Measurements from ENCODE around the gene SMURF1. TPM values are rescaled to one million over a fixed set of nuclear protein-coding genes. Genes with fewer than 3 reads are reported as not detected.

The SMURF1 gene
- total RNA-seq, 1 experiment from 2014 or later = 30.2 TPM

GRCh38 chr7:99098286-99098823 lies 45.6 kb downstream of the SMURF1 start:
- H3K27me3 ChIP-seq (ENCODE audit: low read length) = no peaks in the 10 kb centered on the region
- ChIA-PET CTCF (interaction anchor here (0.5 kb wide), 1 partner anchor 17 kb away, joined by 3 read pairs; no protein-coding TSS in a partner anchor), POLR2A (ENCODE audit: unreplicated experiment) (no interaction called here)
- peak overlapping the region; percentile 33; the same call in 1 of the 2 replicates for H3K4me2 ChIP-seq (ENCODE audit: low read length)
- BruUV-seq (replicated peaks) = no TSS peak
- no peak overlapping the region for H3K4me3 ChIP-seq (ENCODE audit: low read length)
- H3K79me2 ChIP-seq (ENCODE audit: low read length) = peaks cover 97% of the 10 kb centered on the region
- H3K4me1 ChIP-seq (ENCODE audit: insufficient read depth, low read length) = peaks cover 35% of the 10 kb centered on the region
- H2AFZ ChIP-seq (ENCODE audit: low read length) = no peak overlapping the region
- DNase-seq (no peak), ATAC-seq (no peak)
- H3K36me3 ChIP-seq (ENCODE audit: low read depth, low read length) = peaks cover 6% of the 10 kb centered on the region; the same call in 1 of the 2 replicates
- peaks cover 43% of the 10 kb centered on the region for H4K20me1 ChIP-seq (ENCODE audit: low read length)
- H3K9ac ChIP-seq (ENCODE audit: low read length) = no peak overlapping the region
- no peak overlapping the region for H3K27ac ChIP-seq (ENCODE audit: low read length)
- TF ChIP-seq EZH2 (IDR thresholded peaks at IDR 0.05; ENCODE audit: low read length, unreplicated experiment) = no peak
- no peak for TF ChIP-seq EZH2phosphoT487 (IDR thresholded peaks at IDR 0.05; ENCODE audit: borderline replicate concordance, low read length)
- no peak for TF ChIP-seq CTCF (conservative IDR thresholded peaks at IDR 0.05; ENCODE audit: low read depth, low read length)
- intact Hi-C loops (cut with micrococcal nuclease) = no loop called here
- H3F3A ChIP-seq (ENCODE audit: low read length, unreplicated experiment) = peaks cover 8% of the 10 kb centered on the region
- no peaks in the 10 kb centered on the region for H3K9me3 ChIP-seq (ENCODE audit: low read length)
- no peaks in the 10 kb centered on the region for H3K9me2 ChIP-seq (replicated peaks; ENCODE audit: low read length)

- peaks cover 6% of the 10 kb centered on the region; the same call in 1 of the 2 replicates for H3K36me3 ChIP-seq (ENCODE audit: low read depth, low read length)
- intact Hi-C loops (cut with micrococcal nuclease) = no loop called here
- DNase-seq (no peak), ATAC-seq (no peak)
- H3K79me2 ChIP-seq (ENCODE audit: low read length) = peaks cover 98% of the 10 kb centered on the region
- H3K4me3 ChIP-seq (ENCODE audit: low read length) = no peak overlapping the region
- ChIA-PET CTCF (no interaction called here), POLR2A (ENCODE audit: unreplicated experiment) (no interaction called here)
- H3K9me2 ChIP-seq (replicated peaks; ENCODE audit: low read length) = no peaks in the 10 kb centered on the region
- no peak overlapping the region for H3K9ac ChIP-seq (ENCODE audit: low read length)
- H3K27me3 ChIP-seq (ENCODE audit: low read length) = no peaks in the 10 kb centered on the region
- no peak for TF ChIP-seq CTCF (conservative IDR thresholded peaks at IDR 0.05; ENCODE audit: low read depth, low read length)
- H2AFZ ChIP-seq (ENCODE audit: low read length) = no peak overlapping the region
- H3K9me3 ChIP-seq (ENCODE audit: low read length) = no peaks in the 10 kb centered on the region
- H3K4me2 ChIP-seq (ENCODE audit: low read length) = no peak overlapping the region
- no peak overlapping the region for H3K27ac ChIP-seq (ENCODE audit: low read length)
- H3K4me1 ChIP-seq (ENCODE audit: insufficient read depth, low read length) = peaks cover 30% of the 10 kb centered on the region
- H3F3A ChIP-seq (ENCODE audit: low read length, unreplicated experiment) = peaks cover 3% of the 10 kb centered on the region
- no TSS peak for BruUV-seq (replicated peaks)
- H4K20me1 ChIP-seq (ENCODE audit: low read length) = peaks cover 49% of the 10 kb centered on the region
These were observed 46.2 kb downstream of the SMURF1 start for GRCh38 chr7:99097730-99098129.

GRCh38 chr7:99096124-99096887 lies 47.6 kb downstream of the SMURF1 start:
- no peaks in the 10 kb centered on the region for H3K9me3 ChIP-seq (ENCODE audit: low read length)
- intact Hi-C loops (cut with micrococcal nuclease) = no loop called here
- H3K4me1 ChIP-seq (ENCODE audit: insufficient read depth, low read length) = peaks cover 19% of the 10 kb centered on the region
- no peak for TF ChIP-seq CTCF (conservative IDR thresholded peaks at IDR 0.05; ENCODE audit: low read depth, low read length)
- no peak for TF ChIP-seq EZH2 (IDR thresholded peaks at IDR 0.05; ENCODE audit: low read length, unreplicated experiment)
- no peak for TF ChIP-seq EZH2phosphoT487 (IDR thresholded peaks at IDR 0.05; ENCODE audit: borderline replicate concordance, low read length)
- H3K4me3 ChIP-seq (ENCODE audit: low read length) = no peak overlapping the region
- no peak for DNase-seq
- no peaks in the 10 kb centered on the region for H3K9me2 ChIP-seq (replicated peaks; ENCODE audit: low read length)
- ChIA-PET POLR2A (ENCODE audit: unreplicated experiment) (no interaction called here), CTCF (no interaction called here)
- H3K36me3 ChIP-seq (ENCODE audit: low read depth, low read length) = peaks cover 6% of the 10 kb centered on the region; the same call in 1 of the 2 replicates
- no peaks in the 10 kb centered on the region for H3F3A ChIP-seq (ENCODE audit: low read length, unreplicated experiment)
- no peaks in the 10 kb centered on the region for H3K27me3 ChIP-seq (ENCODE audit: low read length)
- H3K79me2 ChIP-seq (ENCODE audit: low read length) = peaks cover 98% of the 10 kb centered on the region
- no peak overlapping the region for H3K4me2 ChIP-seq (ENCODE audit: low read length)
- no peak for ATAC-seq
- peaks cover 62% of the 10 kb centered on the region for H4K20me1 ChIP-seq (ENCODE audit: low read length)
- H2AFZ ChIP-seq (ENCODE audit: low read length) = no peak overlapping the region
- no peak overlapping the region for H3K9ac ChIP-seq (ENCODE audit: low read length)
- no TSS peak for BruUV-seq (replicated peaks)
- H3K27ac ChIP-seq (ENCODE audit: low read length) = no peak overlapping the region

Data from PC-3 (cell line).